ENCODE results near the gene TP53BP2.

DNA sequence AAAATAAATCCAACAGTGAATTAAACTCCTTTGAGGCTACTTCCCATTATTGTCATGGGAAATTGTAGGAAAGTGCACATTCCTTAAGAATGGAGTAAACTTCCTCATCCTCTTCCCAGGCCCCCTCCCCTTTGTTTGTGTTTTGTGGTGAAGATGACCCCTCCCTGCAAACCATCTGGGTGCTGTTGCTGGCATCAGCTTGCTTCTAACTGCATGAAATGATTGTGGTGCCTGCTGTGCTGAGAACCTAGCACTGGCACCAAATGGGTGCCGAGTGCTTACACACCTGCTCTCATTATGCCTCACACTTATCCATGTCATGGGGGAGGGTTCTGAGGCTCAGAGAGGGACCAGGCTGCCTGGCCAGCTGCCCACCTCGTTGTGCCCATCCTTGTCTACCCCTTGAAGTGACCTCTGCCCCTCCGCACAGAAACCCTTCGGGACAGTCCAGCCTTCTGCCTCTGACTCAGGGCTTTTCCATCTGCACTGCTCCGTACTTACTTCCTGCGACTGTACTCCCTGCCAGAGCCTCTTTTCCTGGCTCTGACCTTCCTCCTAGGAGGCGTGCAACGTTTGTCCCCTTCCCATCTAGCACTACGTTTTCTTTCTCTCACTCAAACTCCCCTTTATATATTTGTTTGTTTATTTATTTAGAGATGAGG lies 102.8 kb downstream of the TP53BP2 start:
- TF ChIP-seq, protein P1, sequence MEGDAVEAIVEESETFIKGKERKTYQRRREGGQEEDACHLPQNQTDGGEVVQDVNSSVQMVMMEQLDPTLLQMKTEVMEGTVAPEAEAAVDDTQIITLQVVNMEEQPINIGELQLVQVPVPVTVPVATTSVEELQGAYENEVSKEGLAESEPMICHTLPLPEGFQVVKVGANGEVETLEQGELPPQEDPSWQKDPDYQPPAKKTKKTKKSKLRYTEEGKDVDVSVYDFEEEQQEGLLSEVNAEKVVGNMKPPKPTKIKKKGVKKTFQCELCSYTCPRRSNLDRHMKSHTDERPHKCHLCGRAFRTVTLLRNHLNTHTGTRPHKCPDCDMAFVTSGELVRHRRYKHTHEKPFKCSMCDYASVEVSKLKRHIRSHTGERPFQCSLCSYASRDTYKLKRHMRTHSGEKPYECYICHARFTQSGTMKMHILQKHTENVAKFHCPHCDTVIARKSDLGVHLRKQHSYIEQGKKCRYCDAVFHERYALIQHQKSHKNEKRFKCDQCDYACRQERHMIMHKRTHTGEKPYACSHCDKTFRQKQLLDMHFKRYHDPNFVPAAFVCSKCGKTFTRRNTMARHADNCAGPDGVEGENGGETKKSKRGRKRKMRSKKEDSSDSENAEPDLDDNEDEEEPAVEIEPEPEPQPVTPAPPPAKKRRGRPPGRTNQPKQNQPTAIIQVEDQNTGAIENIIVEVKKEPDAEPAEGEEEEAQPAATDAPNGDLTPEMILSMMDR (IDR thresholded peaks at IDR 0.05): no peak
- no peak for TF ChIP-seq POLR2A (IDR thresholded peaks at IDR 0.05)
- TF ChIP-seq POLR2AphosphoS5 (IDR thresholded peaks at IDR 0.05; ENCODE audit: insufficient read depth in 1 of 2, low read depth in 1 of 2): no peak
